ENCODE data around the gene UROC1.

Gene UROC1

DNA sequence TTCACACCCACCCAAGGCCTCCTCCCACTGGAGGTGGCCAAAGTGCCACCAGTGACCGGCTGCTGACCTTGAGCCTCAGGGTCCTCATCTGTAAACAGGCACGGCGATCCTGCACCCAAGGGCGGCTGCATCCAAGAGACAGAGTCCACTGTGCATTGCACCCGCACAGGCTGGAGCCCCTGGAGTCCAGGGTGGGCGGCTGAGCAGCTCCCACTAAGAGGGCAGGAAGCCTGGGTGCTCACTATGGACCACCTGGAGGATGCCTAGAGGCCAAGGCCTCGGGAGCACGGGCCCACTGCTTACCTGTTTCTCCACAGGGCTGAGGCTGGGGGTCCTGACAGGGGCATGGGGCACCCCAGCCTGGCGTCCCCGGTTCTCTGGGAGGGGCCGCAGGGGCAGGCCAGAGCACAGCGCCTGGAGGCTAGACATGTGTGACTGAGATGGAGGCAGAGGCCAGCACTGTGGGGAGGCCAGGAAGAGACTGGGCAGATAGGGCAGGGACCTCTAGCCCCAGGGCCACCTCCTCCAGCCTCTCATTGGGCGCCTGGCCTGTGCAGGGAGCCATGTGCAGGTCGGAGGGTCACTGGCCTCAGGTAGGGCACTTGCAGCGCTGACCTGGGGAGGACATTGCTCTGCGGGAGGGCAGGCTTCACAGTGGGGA lies at the start of gene UROC1:
UROC1 (minus strand) TSS at position 483 of the 661 bp plus-strand sequence; CDS start at position 429, 54 bp downstream.
- H3K36me3 ChIP-seq (ENCODE audit: control insufficient read depth, insufficient read depth, low read length), result no peaks in the 10 kb centered on the region
- H3K4me3 ChIP-seq (ENCODE audit: low read length), result no peak within 1 kb of the TSS
- no peaks in the 10 kb centered on the region for H3K4me1 ChIP-seq (ENCODE audit: control insufficient read depth, insufficient read depth, low read length)

DNA sequence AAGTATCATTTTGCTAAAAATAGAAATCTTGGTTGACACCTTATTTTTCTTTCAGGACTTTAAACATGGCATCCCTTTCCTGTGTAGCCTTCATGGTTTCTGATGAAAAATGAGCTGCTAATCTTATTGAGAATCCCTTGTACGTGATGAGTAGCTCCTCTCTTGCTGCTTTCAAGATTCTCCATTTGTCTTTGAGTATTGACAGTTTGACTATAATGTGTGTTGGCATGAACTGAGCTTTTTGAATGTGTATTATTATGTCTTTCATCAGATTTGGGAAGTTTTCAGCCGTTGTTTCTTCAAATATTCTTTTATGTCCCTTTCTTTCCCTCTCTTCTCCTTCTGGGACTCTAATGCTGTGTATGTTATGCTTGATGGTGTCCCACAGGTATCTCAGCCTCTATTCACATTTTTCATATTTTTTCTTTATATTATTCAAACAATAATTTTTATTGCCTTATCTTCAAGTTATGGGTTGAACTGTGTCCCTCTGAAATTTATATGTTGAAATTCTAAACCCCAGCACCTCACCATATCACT lies 45.2 kb upstream of the UROC1 start:
- no peaks in the 10 kb centered on the region for H3K4me1 ChIP-seq (ENCODE audit: control insufficient read depth, insufficient read depth, low read length)
- H3K36me3 ChIP-seq (ENCODE audit: control insufficient read depth, insufficient read depth, low read length), result no peaks in the 10 kb centered on the region
- no peak overlapping the region for H3K9ac ChIP-seq (ENCODE audit: low read length)
- no peak overlapping the region for H3K4me3 ChIP-seq (ENCODE audit: low read length)
- H3K27me3 ChIP-seq (ENCODE audit: control insufficient read depth, insufficient read depth, low read length), result no peaks in the 10 kb centered on the region
- H3K9me3 ChIP-seq (ENCODE audit: control insufficient read depth, low read length), result no peaks in the 10 kb centered on the region

More for the DNA sequence above, at the start of gene UROC1:
- no peaks in the 10 kb centered on the region for H3K9me3 ChIP-seq (ENCODE audit: control insufficient read depth, low read length)
- H3K27me3 ChIP-seq (ENCODE audit: control insufficient read depth, insufficient read depth, low read length), result peaks cover 3% of the 10 kb centered on the region
- no peak within 1 kb of the TSS for H3K9ac ChIP-seq (ENCODE audit: low read length)

DNA sequence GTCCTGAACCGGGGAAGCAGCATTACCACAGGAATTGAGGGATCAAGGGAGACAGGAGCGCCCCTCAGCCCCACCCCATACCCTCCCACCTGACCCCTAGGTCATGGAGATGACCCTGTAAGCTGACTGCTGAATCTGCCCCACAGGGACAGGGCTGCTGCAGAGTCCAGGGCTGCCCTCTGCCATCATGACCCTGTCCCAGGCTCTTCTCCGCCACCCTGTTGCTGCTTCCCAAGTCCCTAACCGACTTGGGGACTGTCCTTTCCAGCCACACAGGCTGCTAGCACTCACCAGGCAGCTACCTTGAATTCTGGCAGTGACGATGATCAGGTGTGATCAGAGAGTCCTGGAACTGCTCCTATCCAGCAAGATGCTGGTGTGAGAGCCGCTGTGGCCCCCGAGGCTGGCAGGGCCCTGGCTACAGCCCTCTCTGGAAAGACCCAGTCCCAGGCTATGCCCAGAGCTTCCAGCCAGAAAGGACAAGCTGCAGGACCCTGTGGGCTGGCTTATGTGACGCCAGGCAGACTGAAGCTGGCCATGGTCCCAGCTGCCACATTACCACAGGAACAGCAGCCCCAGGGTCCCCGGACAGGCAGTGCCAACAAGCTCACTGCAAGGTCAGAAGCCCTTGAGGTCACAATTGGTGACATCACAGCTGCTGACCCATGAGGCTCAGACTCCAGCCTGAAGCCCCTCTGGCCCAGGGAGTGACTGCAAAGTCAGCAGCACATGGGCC lies 40.9 kb upstream of the UROC1 start, which contains the start of gene C3orf22:
C3orf22 (minus strand) TSS at position 597 of the 736 bp plus-strand sequence. CDS start 5,542 bp downstream, outside the sequence.
- no peak within 1 kb of the TSS for H3K4me3 ChIP-seq (ENCODE audit: low read length)
- H3K4me1 ChIP-seq (ENCODE audit: control insufficient read depth, insufficient read depth, low read length), result no peaks in the 10 kb centered on the region
- no peaks in the 10 kb centered on the region for H3K9me3 ChIP-seq (ENCODE audit: control insufficient read depth, low read length)
- no peaks in the 10 kb centered on the region for H3K36me3 ChIP-seq (ENCODE audit: control insufficient read depth, insufficient read depth, low read length)
- no peaks in the 10 kb centered on the region for H3K27me3 ChIP-seq (ENCODE audit: control insufficient read depth, insufficient read depth, low read length)
- no peak within 1 kb of the TSS for H3K9ac ChIP-seq (ENCODE audit: low read length)

DNA sequence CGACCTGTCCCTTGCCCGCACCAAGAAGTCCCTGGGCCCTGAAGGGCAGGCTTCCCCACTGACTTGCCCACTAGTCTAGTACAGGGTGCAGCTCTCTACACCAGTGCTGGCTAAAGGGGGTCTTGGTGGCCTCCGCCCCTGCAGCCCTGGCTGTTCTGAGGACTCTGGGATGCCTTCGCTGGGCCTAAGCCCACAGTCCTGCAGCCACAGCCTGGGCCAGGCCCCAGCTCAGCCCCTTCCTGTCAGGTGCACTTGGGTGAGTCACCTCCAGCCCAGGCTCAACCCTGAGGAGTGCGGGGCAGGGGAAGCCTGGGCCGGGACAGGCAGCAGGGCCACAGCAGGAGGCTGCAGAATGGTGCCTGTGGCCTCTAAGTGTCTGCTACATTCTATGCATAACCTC lies 40.2 kb upstream of the UROC1 start:
- Histone ChIP-seq H3K36me3 (ENCODE audit: control insufficient read depth, insufficient read depth, low read length) (no peaks in the 10 kb centered on the region), H3K4me1 (ENCODE audit: control insufficient read depth, insufficient read depth, low read length) (no peaks in the 10 kb centered on the region), H3K9me3 (ENCODE audit: control insufficient read depth, low read length) (no peaks in the 10 kb centered on the region), H3K27me3 (ENCODE audit: control insufficient read depth, insufficient read depth, low read length) (no peaks in the 10 kb centered on the region), H3K9ac (ENCODE audit: low read length) (no peak overlapping the region), H3K4me3 (ENCODE audit: low read length) (no peak overlapping the region)

DNA sequence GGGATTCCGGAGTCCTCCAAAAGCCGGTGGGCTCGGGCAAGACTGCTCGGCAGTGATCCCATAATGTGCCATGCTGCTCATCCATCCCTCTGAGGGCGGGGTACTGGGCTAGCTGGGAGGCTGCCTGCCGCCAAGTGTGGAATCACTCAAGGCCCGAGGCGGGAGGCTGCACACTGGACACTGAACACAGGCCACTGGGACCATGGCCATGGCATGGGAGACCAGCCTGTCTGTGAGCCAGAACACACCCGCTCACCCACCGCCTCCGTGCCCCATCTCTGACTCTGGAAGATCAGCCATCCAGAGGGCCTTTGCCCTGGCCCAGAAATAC lies 39.8 kb upstream of the UROC1 start:
- no peak overlapping the region for H3K4me3 ChIP-seq (ENCODE audit: low read length)
- no peaks in the 10 kb centered on the region for H3K4me1 ChIP-seq (ENCODE audit: control insufficient read depth, insufficient read depth, low read length)
- H3K36me3 ChIP-seq (ENCODE audit: control insufficient read depth, insufficient read depth, low read length), result no peaks in the 10 kb centered on the region
- no peaks in the 10 kb centered on the region for H3K9me3 ChIP-seq (ENCODE audit: control insufficient read depth, low read length)
- H3K27me3 ChIP-seq (ENCODE audit: control insufficient read depth, insufficient read depth, low read length), result no peaks in the 10 kb centered on the region
- no peak overlapping the region for H3K9ac ChIP-seq (ENCODE audit: low read length)

DNA sequence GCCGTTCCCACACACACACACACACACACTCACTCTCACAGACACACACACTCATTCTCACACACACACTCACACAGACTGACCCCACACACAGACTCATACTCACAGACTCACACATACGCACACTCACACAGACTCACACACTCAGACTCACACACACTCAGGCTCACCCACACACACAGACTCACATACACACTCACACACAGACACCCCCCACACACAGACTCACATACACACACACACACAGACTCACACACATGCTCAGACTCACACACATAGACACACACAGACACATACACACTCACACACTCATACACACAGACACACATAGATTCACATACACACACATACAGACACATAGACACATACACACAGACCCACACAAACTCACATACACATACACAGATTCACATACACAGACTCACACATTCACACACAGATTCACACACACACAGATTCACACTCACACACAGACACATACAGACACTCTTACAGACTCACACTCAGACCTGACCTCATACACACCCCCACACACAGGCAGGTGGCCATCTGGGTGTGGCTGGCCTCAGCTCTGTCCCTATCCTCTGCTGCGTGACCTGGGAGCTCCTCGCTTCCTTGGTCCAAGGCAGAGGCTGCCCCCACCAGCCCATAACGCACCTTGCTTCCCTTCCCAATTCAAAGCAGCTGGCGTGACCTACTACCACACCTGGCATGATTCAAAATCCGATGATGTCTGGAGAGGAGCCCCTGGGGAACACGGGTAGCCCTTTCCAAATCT lies 39.3 kb upstream of the UROC1 start:
- no peaks in the 10 kb centered on the region for H3K4me1 ChIP-seq (ENCODE audit: control insufficient read depth, insufficient read depth, low read length)
- no peaks in the 10 kb centered on the region for H3K36me3 ChIP-seq (ENCODE audit: control insufficient read depth, insufficient read depth, low read length)
- no peak overlapping the region for H3K9ac ChIP-seq (ENCODE audit: low read length)
- H3K27me3 ChIP-seq (ENCODE audit: control insufficient read depth, insufficient read depth, low read length), result no peaks in the 10 kb centered on the region
- no peak overlapping the region for H3K4me3 ChIP-seq (ENCODE audit: low read length)
- H3K9me3 ChIP-seq (ENCODE audit: control insufficient read depth, low read length), result no peaks in the 10 kb centered on the region

DNA sequence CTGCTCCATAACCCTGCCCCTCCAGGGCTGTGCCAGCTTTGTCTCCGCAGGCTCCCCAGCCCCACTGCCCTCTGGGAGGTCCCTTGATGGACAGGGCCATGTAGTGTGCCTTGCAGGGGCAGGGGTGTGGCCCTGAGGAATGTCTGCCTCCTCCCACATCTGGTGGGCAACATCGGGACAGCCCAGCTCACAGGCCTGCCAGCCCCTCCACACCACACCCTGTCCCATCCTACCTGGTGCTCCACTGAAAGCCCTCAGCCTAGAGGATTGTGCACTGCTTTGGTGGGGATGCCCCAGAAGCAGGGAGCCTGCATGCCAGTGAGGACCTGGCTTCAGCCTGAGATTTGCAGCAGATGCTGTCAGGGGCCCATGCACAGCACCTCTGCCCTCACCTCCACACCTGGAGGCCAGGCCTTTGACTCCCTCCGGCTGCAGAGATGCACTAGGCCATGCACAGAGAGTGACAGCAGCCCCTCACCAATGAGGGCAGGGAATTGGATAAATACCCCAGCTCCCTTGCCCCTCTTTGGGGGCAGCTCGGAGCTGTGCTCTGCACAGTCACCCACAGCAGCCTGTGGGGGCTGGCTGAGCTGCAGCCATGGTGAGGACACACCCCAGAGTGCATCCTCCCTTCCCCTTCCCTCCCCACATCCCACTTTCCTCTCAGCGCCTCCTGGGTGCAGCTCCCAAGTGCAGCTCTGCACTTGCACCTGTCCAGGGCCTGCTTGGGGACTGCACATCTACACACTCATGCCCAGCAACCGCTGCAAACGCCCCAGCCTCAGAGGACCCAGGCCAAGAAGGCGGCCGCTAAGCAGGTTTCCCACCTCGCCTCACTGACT lies 38.4 kb upstream of the UROC1 start:
- Histone ChIP-seq H3K27me3 (ENCODE audit: control insufficient read depth, insufficient read depth, low read length) (no peaks in the 10 kb centered on the region), H3K9me3 (ENCODE audit: control insufficient read depth, low read length) (no peaks in the 10 kb centered on the region), H3K4me1 (ENCODE audit: control insufficient read depth, insufficient read depth, low read length) (no peaks in the 10 kb centered on the region), H3K36me3 (ENCODE audit: control insufficient read depth, insufficient read depth, low read length) (no peaks in the 10 kb centered on the region), H3K4me3 (ENCODE audit: low read length) (no peak overlapping the region), H3K9ac (ENCODE audit: low read length) (no peak overlapping the region)

DNA sequence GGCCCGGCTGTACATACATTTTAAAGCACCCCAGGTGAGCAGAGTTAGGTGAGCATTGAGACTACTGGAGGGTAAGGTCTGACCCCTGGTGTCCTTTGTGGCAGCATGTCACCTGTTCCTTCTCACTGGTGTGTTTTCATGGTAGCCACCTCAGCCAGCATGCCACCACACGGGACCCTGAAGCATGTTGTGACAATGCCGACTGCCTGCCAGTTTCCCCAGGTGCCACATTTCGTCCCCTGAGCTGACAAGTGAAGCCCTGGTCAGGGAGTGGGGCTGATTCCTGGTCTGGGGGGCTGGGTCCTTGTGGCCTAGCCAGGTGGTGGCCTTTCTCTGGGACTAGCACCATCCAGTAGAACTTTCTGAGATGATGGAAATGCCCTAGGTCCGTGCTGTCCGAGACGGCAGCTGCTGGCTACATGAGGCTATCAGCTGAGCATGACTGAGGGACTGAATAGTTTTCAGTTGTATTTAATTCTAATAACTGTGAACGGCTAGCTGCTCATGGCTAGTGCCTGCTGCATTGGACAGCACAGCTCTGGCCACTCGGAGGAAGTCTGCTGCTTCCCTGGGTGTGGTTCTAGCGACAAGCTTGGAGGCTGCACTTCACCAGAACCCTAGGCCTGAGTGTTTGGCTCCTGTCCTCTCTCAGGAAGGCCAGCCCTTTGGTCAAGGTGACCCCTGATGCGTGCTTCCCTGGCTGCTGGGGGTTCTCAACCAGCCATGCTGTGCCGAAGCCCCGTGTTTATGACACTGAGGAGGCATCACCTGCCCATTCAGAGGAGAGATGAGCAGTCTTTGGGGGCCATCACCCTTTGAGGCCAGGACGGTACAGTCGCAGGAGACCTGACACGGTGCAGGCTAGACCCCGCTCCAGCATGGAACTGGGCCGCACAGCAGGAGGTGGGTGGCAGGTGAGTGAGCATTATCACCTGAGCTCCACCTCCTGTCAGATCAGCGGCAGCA lies 37.3 kb upstream of the UROC1 start:
- Histone ChIP-seq H3K4me3 (ENCODE audit: low read length) (no peak overlapping the region), H3K9ac (ENCODE audit: low read length) (no peak overlapping the region), H3K4me1 (ENCODE audit: control insufficient read depth, insufficient read depth, low read length) (no peaks in the 10 kb centered on the region), H3K27me3 (ENCODE audit: control insufficient read depth, insufficient read depth, low read length) (peaks cover 7% of the 10 kb centered on the region), H3K9me3 (ENCODE audit: control insufficient read depth, low read length) (no peaks in the 10 kb centered on the region), H3K36me3 (ENCODE audit: control insufficient read depth, insufficient read depth, low read length) (no peaks in the 10 kb centered on the region)

DNA sequence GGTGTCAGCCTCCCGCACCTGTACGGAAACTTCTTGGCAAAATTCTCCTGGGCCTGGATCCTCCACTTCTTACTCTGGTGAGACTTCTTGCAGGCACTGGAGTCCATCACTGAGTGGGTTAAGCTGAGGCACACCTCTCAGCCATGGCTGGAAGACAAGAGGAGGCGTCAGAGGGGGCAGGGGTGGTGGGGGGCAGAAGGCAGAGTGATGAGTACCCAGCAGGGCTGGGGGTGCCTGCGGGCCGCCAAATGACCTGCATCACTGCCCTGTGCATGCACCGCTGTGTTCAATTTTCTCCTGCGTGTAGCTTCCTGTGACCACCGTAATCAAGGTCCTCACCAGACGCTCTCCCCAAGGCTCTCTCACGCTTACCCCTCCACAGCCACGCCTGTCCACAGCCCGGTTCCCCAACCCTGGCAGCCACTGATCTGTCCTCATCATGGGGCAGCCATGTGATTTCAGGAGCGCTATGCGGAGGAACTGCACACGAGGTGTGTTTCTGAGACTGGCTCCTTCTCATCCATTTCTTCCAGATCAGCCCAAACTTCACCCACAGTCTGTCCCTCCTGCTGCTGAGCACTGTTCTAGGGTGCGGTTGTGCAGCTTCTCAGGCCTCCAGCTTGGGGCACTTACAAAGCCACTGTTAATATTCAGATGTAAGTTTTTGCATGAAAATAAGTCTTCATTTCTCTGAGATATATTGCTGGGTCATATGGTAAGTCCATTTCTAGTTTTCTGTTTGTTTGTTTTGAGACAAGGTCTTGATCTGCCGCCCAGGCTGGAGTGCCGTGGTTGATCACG lies 35.9 kb upstream of the UROC1 start:
- Histone ChIP-seq H3K4me3 (ENCODE audit: low read length) (no peak overlapping the region), H3K9me3 (ENCODE audit: control insufficient read depth, low read length) (no peaks in the 10 kb centered on the region), H3K36me3 (ENCODE audit: control insufficient read depth, insufficient read depth, low read length) (no peaks in the 10 kb centered on the region), H3K27me3 (ENCODE audit: control insufficient read depth, insufficient read depth, low read length) (peaks cover 11% of the 10 kb centered on the region), H3K4me1 (ENCODE audit: control insufficient read depth, insufficient read depth, low read length) (no peaks in the 10 kb centered on the region), H3K9ac (ENCODE audit: low read length) (no peak overlapping the region)

DNA sequence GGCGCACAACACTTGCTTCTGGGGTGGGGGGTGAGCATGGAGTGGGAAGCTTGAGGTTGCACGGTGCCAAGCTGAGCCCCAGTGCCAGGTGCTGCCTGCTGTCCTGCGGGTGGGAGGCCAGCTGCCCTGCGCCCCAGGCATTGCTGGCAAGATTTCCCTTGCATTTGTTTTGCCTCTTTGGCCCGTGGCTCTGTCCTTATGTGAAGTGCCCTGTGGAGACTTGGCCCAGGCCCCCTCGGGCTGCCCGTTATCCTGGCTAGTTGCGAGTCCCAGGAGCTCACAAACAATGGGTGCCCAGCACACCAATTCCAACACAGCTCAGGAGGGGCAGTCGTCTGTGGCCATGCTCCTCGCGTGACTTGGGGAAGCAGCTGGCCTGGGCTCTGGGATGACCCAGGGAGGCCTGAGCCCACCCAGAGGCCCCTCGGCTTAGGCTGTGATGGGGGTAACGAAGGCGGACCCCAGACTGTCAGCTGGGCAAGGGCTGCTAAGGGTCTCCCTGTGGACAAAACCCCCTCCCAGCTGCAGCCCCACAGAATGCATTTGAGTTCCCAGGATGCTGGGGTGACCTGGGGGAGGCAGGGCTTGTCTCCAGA lies 35.2 kb upstream of the UROC1 start:
- H3K9me3 ChIP-seq (ENCODE audit: control insufficient read depth, low read length), result no peaks in the 10 kb centered on the region
- H3K9ac ChIP-seq (ENCODE audit: low read length), result no peak overlapping the region
- H3K4me1 ChIP-seq (ENCODE audit: control insufficient read depth, insufficient read depth, low read length), result no peaks in the 10 kb centered on the region
- no peaks in the 10 kb centered on the region for H3K36me3 ChIP-seq (ENCODE audit: control insufficient read depth, insufficient read depth, low read length)
- peaks cover 11% of the 10 kb centered on the region for H3K27me3 ChIP-seq (ENCODE audit: control insufficient read depth, insufficient read depth, low read length)
- H3K4me3 ChIP-seq (ENCODE audit: low read length), result no peak overlapping the region
